Endothelial cell of umbilical vein (primary cell): ENCODE data around the gene TENT4A.

Source experiments
- CTCF ChIP-seq, 2 donors: IDR thresholded peaks; 1 replicate in 1 of 2; 2 replicates in 1 of 2; pipeline ENCODE4 v1.5.1; 2011; ENCODE audit warnings: low read length in 2 of 2, mild to moderate bottlenecking in 2 of 2, moderate library complexity in 2 of 2, control low read depth in 1 of 2, inconsistent platforms in 1 of 2, low read depth in 1 of 2; ENCODE audit not compliant: insufficient read depth in 1 of 2; ENCODE audit errors: extremely low read depth in 1 of 2
- EZH2 ChIP-seq: IDR thresholded peaks from 2 replicates; pipeline ENCODE4 v1.6.1; 2012; ENCODE audit warnings: borderline replicate concordance, low read depth, mild to moderate bottlenecking, moderate library complexity, low read length, inconsistent platforms; ENCODE audit not compliant: severe bottlenecking
- JUN ChIP-seq: IDR thresholded peaks from 2 replicates; pipeline ENCODE4 v1.6.1; 2011; ENCODE audit warnings: borderline replicate concordance, low read depth; ENCODE audit not compliant: insufficient read length, insufficient read depth

- TF ChIP-seq EZH2 (no peak), CTCF (IDR thresholded peaks at IDR 0.05; ENCODE audit: extremely low read depth in 1 of 2, insufficient read depth in 1 of 2, low read depth in 1 of 2, low read length in 2 of 2) (no peak), JUN (no peak)
Observed at GRCh38 chr5:6682239-6682638, 31.0 kb upstream of the TENT4A start.
